Parathyroid adenoma (tissue), 2 donors: Measurements from ENCODE around the gene MIER2.

ENCODE experiments used
- H2AFZ ChIP-seq: fragments of 300-600 bp; sonication (generic); one replicate; pipeline ENCODE4 v1.7.0; 2017; ENCODE audit warnings: antibody characterized with exemption, mild to moderate bottlenecking
- H3K27ac ChIP-seq: fragments of 300-600 bp; sonication (generic); one replicate; pipeline ENCODE4 v1.7.0; 2017
- H3K27me3 ChIP-seq: fragments of 300-600 bp; sonication (generic); one replicate; pipeline ENCODE4 v1.7.0; 2017; ENCODE audit warnings: low read length; ENCODE audit not compliant: control insufficient read depth, insufficient read depth
- H3K36me3 ChIP-seq: fragments of 300-600 bp; sonication (generic); one replicate; pipeline ENCODE4 v1.7.0; 2017; ENCODE audit warnings: low read length; ENCODE audit not compliant: control insufficient read depth, insufficient read depth
- H3K4me1 ChIP-seq: fragments of 300-600 bp; sonication (generic); one replicate; pipeline ENCODE4 v1.7.0; 2017; ENCODE audit warnings: control low read depth
- H3K4me2 ChIP-seq: fragments of 300-600 bp; sonication (generic); one replicate; pipeline ENCODE4 v1.7.0; 2017; ENCODE audit warnings: low read length
- H3K4me3 ChIP-seq: fragments of 300-600 bp; sonication (generic); one replicate; pipeline ENCODE4 v1.7.0; 2017; ENCODE audit warnings: low read depth, low read length
- H3K79me2 ChIP-seq: fragments of 300-600 bp; sonication (generic); one replicate; pipeline ENCODE4 v1.7.0; 2017; ENCODE audit warnings: control low read depth
- H3K9ac ChIP-seq: fragments of 300-600 bp; sonication (generic); one replicate; pipeline ENCODE4 v1.7.0; 2017; ENCODE audit warnings: mild to moderate bottlenecking
- H3K9me3 ChIP-seq: fragments of 300-600 bp; sonication (generic); one replicate; pipeline ENCODE4 v1.7.0; 2017; ENCODE audit warnings: low read length; ENCODE audit not compliant: control insufficient read depth
- CTCF ChIP-seq: fragments of 300-600 bp; sonication (generic); IDR thresholded peaks from one replicate; pipeline ENCODE4 v1.7.0; 2017; ENCODE audit warnings: antibody characterized with exemption, mild to moderate bottlenecking
- donor health status: primary hyperparathyroidism.

MIER2 gene

GRCh38 chr19:339262-339887 lies 5.2 kb downstream of the MIER2 start:
- Histone ChIP-seq H3K4me3 (no peak overlapping the region), H3K79me2 (peaks cover 43% of the 10 kb centered on the region), H3K27me3 (no peaks in the 10 kb centered on the region), H3K27ac (no peak overlapping the region), H3K36me3 (no peaks in the 10 kb centered on the region), H3K9ac (no peak overlapping the region), H3K4me2 (no peak overlapping the region), H3K4me1 (peaks cover 3% of the 10 kb centered on the region), H3K9me3 (no peaks in the 10 kb centered on the region), H2AFZ (no peak overlapping the region)
- no peak for TF ChIP-seq CTCF

- no peak overlapping the region for H3K4me2 ChIP-seq
- peaks cover 3% of the 10 kb centered on the region for H3K4me1 ChIP-seq
Observed at GRCh38 chr19:338421-338820, 6.2 kb downstream of the MIER2 start.

GRCh38 chr19:336067-336614 lies 8.5 kb downstream of the MIER2 start:
- no peak overlapping the region for H3K27ac ChIP-seq
- TF ChIP-seq CTCF = no peak
- H3K36me3 ChIP-seq = no peaks in the 10 kb centered on the region
- peaks cover 33% of the 10 kb centered on the region for H3K79me2 ChIP-seq
- no peak overlapping the region for H2AFZ ChIP-seq
- no peak overlapping the region for H3K4me2 ChIP-seq
- no peaks in the 10 kb centered on the region for H3K27me3 ChIP-seq
- H3K4me1 ChIP-seq = no peaks in the 10 kb centered on the region
- no peak overlapping the region for H3K4me3 ChIP-seq
- H3K9me3 ChIP-seq = no peaks in the 10 kb centered on the region
- no peak overlapping the region for H3K9ac ChIP-seq

More at GRCh38 chr19:338421-338820, 6.2 kb downstream of the MIER2 start:
- Histone ChIP-seq H3K79me2 (peaks cover 42% of the 10 kb centered on the region), H3K9me3 (no peaks in the 10 kb centered on the region), H3K27ac (no peak overlapping the region), H3K4me3 (no peak overlapping the region), H3K27me3 (no peaks in the 10 kb centered on the region), H3K36me3 (no peaks in the 10 kb centered on the region), H2AFZ (no peak overlapping the region), H3K9ac (no peak overlapping the region)
- no peak for TF ChIP-seq CTCF

DNA sequence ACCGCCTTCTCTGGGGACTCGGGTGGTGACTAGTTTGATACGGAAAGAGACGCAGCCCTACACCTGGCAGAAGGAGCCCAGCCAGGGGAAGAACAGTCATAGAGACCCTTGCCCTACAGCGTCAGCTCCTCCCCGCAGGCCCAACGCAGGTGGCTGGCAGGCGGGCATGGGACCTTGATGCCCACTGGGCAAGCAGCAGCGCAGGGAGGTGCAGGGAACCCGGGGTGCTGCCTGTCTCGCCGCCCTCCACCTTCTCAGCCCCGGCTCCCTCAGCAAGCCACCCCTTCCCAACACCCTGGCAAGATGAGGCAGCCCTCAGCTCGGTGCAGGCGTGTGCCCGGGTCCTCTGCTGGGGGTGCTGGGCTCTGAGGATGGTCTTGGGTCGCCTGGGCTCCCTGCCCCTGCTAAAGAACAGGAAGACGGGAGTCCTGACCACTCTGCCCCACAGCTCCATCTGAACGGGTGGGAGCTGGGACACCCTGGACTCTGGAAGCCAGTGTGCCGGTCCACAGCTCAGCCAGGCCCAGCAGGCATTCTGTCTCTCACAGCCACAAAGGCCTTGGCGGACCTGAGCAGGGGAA lies 9.0 kb downstream of the MIER2 start:
- Histone ChIP-seq H3K27me3 (no peaks in the 10 kb centered on the region), H2AFZ (no peak overlapping the region), H3K9me3 (no peaks in the 10 kb centered on the region), H3K9ac (no peak overlapping the region), H3K79me2 (peaks cover 38% of the 10 kb centered on the region), H3K36me3 (no peaks in the 10 kb centered on the region), H3K4me3 (no peak overlapping the region), H3K4me2 (no peak overlapping the region), H3K27ac (no peak overlapping the region), H3K4me1 (no peaks in the 10 kb centered on the region)
- TF ChIP-seq CTCF = no peak
